ENCODE data around the gene EPB41L4B. TPM values are rescaled to one million over a fixed set of nuclear protein-coding genes. Genes with fewer than 3 reads are reported as not detected.

The EPB41L4B gene
- total and polyA plus RNA-seq, 2 experiments from 2014 or later = 11.0 to 32.2 TPM

GRCh38 chr9:109323771-109324170, 2.9 kb upstream of the EPB41L4B start:
- H3K36me3 Mint-ChIP-seq (ENCODE audit: low read depth) = no peaks in the 10 kb centered on the region; the same call in 2 of the 3 replicates

GRCh38 chr9:109321727-109322126, 868 bp upstream of the EPB41L4B start:
- no peaks in the 10 kb centered on the region; the same call in 1 of the 2 replicates for H4K20me1 ChIP-seq (replicated peaks; ENCODE audit: insufficient read depth)
- DNase-seq (ENCODE audit: low spot score) (no peak), ATAC-seq (no peak)
- no peak overlapping the region for H3K27ac ChIP-seq (ENCODE audit: low read depth)
- Mint-ChIP-seq H3K27me3 (ENCODE audit: insufficient read depth, low read depth, poor library complexity) (peaks cover 13% of the 10 kb centered on the region), H3K4me1 (peaks cover 25% of the 10 kb centered on the region), H3K36me3 (ENCODE audit: low read depth) (no peaks in the 10 kb centered on the region; the same call in 2 of the 3 replicates), H3K27ac (no peak overlapping the region), H3K4me3 (peak overlapping the region; percentile 77), H3K9me3 (no peaks in the 10 kb centered on the region)
- no peak overlapping the region for H3K4me3 ChIP-seq
- H3K36me3 ChIP-seq (ENCODE audit: insufficient read depth) = no peaks in the 10 kb centered on the region
- peaks cover 10% of the 10 kb centered on the region for H3F3A ChIP-seq (replicated peaks; ENCODE audit: low read depth)
- H3K27me3 ChIP-seq (ENCODE audit: insufficient read depth) = peaks cover 5% of the 10 kb centered on the region; the same call in 1 of the 2 replicates
- peaks cover 21% of the 10 kb centered on the region for H3K4me1 ChIP-seq (ENCODE audit: insufficient read depth)
- peaks cover 24% of the 10 kb centered on the region for H3K79me2 ChIP-seq (replicated peaks; ENCODE audit: insufficient read depth)
- H3K9me2 ChIP-seq (ENCODE audit: insufficient read depth) = peaks cover 3% of the 10 kb centered on the region; the same call in 1 of the 2 replicates
- H2AFZ ChIP-seq = no peak overlapping the region
- H3K4me2 ChIP-seq = no peak overlapping the region
- TF ChIP-seq STAT1 (IDR thresholded peaks at IDR 0.05; ENCODE audit: unreplicated experiment) (no peak), ETS1 (IDR thresholded peaks at IDR 0.05) (no peak), ZNF331 (CRISPR knock-in tag; IDR thresholded peaks at IDR 0.05; ENCODE audit: low read depth) (no peak), CREB1 (CRISPR knock-in tag; IDR thresholded peaks at IDR 0.05; ENCODE audit: low read depth) (no peak), NANOG (IDR thresholded peaks at IDR 0.05; ENCODE audit: borderline replicate concordance) (no peak), EZH2phosphoT487 (IDR thresholded peaks at IDR 0.05; ENCODE audit: unreplicated experiment) (no peak), POLR2AphosphoS5 (IDR thresholded peaks at IDR 0.05; ENCODE audit: low read depth) (no peak), ZNF114 (CRISPR knock-in tag; IDR thresholded peaks at IDR 0.05) (no peak), ZNF462 (CRISPR knock-in tag; IDR thresholded peaks at IDR 0.05) (no peak), EZH2 (IDR thresholded peaks at IDR 0.05; ENCODE audit: low read depth, unreplicated experiment) (no peak), REST (IDR thresholded peaks at IDR 0.05; ENCODE audit: unreplicated experiment) (no peak)

More at GRCh38 chr9:109323771-109324170, 2.9 kb upstream of the EPB41L4B start:
- Histone ChIP-seq H3K79me2 (replicated peaks; ENCODE audit: insufficient read depth) (peaks cover 10% of the 10 kb centered on the region; the same call in 1 of the 2 replicates), H3K27me3 (ENCODE audit: insufficient read depth) (peaks cover 5% of the 10 kb centered on the region; the same call in 1 of the 2 replicates), H3K27ac (ENCODE audit: low read depth) (no peak overlapping the region), H3K4me3 (no peak overlapping the region), H3K4me1 (ENCODE audit: insufficient read depth) (peaks cover 5% of the 10 kb centered on the region; the same call in 1 of the 2 replicates), H3K4me2 (no peak overlapping the region), H4K20me1 (replicated peaks; ENCODE audit: insufficient read depth) (no peaks in the 10 kb centered on the region), H3K9me2 (ENCODE audit: insufficient read depth) (peaks cover 3% of the 10 kb centered on the region; the same call in 1 of the 2 replicates), H3F3A (replicated peaks; ENCODE audit: low read depth) (peaks cover 7% of the 10 kb centered on the region), H2AFZ (no peak overlapping the region), H3K36me3 (ENCODE audit: insufficient read depth) (no peaks in the 10 kb centered on the region)
- no peak for TF ChIP-seq ZNF331 (CRISPR knock-in tag; IDR thresholded peaks at IDR 0.05; ENCODE audit: low read depth)
- no peak for TF ChIP-seq JUNB (IDR thresholded peaks at IDR 0.05; ENCODE audit: unreplicated experiment)
- no peaks in the 10 kb centered on the region for H3K9me3 Mint-ChIP-seq
- no peak overlapping the region for H3K27ac Mint-ChIP-seq
- H3K4me3 Mint-ChIP-seq = no peak overlapping the region
- no peak for ATAC-seq
- no peak for DNase-seq (ENCODE audit: low spot score)
- H3K4me1 Mint-ChIP-seq = peaks cover 17% of the 10 kb centered on the region
- peaks cover 7% of the 10 kb centered on the region for H3K27me3 Mint-ChIP-seq (ENCODE audit: insufficient read depth, low read depth, poor library complexity)
